ENCODE results near the gene PARPBP.
"Not testable (repeated sequence)": the region's sequence is repeated elsewhere in the genome, so short reads cannot be mapped to it uniquely, and the experiment has no call there.

Gene PARPBP

DNA sequence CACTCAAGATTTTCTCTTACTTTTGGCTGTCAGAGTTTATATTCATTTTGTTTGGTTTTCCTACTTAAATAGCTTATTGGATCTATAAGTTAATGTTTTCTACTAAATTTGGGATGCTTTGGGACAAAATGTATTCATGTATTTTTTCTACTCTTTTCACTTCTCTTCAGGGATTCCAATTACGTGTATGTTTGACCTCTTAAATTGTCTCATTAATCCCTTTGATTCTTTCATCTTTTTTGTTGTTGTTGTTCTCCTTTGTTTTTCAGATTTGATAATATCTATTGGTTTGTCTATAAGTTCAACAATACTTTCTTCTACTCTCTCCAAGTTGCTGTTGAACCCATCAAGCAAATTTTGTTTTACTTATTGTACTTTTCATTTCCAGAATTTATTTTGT lies 43.4 kb downstream of the PARPBP start:
- no peak for DNase-seq

DNA sequence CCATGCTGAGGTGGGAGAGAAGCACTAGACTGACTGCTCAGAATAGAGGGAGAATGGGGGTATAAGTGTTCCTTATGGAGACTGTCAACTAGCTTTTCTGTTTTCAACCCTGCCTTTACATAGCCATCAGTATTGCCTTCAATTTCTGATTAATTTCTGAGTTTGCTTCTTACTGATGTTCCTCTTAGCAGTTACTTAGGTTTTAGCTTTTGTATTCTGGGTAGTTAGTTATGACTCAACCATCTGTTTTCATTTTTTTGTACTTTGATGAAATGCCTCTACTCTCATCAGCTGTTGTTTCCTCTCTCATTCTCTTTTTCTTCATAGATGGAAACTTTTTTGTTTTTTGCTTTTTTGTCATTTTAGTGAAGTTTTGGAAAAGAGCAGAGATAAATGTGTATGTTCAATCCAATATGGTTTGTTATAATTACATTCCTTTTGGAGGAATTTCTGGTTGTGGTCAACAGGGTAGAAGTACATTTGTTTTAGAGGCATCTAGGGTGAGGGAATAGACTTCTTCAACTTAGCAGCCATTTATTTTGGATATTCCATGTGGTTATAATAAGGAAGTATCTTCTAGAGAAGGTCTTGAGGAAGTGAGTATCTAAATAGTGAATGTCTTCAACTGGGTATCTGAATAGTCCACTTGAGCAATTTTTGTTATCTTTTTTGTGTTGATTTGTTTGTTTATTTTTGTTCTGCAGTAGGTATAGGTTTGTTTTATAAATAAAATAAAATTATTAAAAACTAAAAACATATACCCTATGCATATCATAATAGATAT lies 48.0 kb downstream of the PARPBP start:
- DNase-seq = peak; percentile 50

DNA sequence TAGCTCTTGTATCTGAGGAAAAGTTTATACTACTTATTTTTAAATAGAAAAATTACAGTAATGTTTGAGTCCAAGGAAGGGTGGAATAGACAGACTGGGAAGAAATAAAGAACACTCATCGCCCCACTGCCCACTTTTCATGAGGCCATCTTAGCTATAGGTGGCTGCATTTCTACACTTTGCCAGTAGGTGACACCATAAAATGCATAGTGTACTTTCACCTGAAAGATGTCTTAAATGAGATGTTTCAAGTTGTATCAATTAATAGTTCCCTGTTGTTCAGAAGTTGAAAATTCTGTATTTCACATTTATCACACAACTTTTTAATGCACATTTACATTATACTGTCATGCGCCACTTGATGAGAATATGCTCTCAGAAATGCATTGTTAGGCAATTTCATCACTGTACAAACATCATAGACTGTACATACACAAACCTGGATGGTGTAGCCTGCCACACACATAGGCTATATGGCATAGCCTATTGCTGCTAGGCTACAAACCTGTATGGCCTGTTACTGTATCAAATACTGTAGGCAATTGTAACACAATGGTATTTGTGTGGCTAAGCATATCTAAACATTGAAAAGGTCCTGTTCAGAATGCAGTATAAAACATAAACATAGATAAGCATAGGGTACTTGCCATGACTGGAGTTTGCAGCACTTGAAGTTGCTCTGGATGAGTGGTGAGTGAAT lies 50.1 kb downstream of the PARPBP start:
- DNase-seq = peak; percentile 42

DNA sequence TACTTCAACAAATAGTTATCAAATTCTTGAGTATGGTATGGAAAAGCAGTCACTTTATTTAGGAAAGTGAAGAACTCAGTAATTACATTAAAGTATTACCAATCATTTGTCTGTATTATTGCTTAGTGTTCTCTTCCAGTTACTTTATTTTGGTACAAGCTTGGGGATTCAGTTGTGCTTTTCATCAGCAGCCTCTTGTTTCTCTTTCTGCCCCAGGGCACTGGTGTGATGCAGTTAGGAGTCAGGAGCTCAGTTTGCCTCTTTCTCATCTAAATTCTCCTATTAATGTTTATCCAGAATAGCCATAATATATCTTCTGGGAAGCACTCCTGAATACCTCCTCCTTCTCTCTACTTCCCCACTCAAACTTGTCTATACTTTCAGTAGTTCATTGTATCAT lies 52.0 kb downstream of the PARPBP start:
- DNase-seq = no peak

DNA sequence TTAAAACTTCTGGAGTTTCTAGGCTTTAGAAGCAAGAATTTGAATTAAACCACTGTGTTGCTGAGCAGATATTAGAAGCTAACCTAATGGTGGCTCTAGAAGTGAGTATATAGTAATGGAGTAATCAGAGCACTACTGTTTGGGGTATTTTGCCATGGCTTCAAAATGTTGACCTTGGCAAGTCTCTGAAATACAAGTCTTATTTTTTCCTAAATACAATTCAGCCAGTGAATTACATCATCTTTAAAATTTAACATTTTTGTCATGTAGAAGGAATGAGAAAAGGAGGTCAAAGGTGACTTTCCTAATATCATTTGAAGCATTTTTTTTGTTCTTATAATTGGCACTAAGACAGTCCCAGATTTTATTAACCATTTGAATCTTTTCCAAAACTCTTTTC lies 52.5 kb downstream of the PARPBP start:
- DNase-seq = no peak

DNA sequence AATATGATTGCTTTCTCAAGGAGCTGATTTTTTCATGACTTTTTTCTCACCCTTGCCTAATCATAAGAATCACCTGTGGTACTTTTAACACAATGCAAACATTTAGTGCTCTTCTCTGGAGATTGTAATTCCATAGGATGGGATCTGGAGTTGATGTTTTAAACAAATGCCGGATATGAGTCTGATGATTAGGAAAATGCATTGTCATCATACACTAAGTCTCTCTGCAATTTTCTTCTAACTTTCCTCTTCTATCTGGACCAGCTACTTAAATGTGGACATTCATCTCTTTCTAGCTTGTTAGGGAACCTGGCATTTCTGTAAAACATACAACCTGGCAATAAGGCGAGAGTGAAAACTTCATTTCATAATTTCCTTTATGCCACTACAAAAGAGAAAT lies 54.1 kb downstream of the PARPBP start:
- no peak for DNase-seq

DNA sequence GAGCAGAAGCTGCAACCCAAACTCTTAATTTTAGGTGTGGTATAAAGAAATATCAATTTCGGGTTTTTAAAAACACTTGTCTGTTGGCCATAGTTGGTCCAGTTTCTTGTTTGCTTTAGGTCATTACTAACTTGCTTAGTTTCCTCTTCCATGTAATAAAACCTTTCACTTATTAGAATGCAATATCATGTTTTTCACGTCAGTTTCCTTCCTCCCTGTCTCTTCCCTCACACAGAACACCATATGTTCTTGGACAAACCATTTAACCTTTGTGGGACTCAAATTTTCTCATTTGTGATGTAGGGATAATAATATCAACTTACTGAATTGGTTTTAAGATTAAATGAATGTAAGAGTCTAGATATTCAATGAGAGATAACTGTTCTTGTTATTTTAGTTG lies 54.8 kb downstream of the PARPBP start:
- no peak for DNase-seq

DNA sequence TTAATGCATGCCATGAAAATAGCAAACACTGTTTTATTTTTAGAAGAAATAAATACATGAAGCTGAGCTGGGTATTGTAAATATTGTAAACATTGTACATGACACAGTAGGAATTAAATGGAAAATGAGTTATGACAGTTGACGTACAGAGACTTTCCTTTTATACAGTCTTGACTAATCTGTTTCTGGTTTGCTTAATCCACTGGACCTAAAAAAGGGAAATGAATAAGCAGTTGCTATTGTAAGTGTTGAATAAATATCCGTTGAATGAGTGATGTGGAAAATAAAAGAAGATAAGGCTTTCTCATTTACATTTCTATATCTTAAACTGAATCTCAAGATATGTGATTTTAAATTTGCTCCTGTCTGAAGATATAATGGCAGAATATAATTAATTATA lies 62.7 kb downstream of the PARPBP start:
- DNase-seq = peak; percentile 10

DNA sequence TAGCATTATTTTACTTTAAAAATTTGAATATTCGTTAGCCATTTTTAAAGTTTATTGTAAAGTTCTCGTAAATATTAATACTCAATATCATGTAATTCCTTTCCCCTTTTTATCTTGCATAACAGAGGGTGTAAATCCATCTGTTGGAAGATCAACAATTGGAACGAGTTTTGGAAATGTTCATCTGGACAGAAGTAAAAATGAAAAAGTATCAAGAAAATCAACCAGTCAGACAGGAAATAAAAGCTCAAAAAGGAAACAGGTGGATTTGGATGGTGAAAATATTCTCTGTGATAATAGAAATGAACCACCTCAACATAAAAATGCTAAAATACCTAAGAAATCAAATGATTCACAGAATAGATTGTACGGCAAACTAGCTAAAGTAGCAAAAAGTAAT lies 75.8 kb downstream of the PARPBP start:
- DNase-seq = no peak

DNA sequence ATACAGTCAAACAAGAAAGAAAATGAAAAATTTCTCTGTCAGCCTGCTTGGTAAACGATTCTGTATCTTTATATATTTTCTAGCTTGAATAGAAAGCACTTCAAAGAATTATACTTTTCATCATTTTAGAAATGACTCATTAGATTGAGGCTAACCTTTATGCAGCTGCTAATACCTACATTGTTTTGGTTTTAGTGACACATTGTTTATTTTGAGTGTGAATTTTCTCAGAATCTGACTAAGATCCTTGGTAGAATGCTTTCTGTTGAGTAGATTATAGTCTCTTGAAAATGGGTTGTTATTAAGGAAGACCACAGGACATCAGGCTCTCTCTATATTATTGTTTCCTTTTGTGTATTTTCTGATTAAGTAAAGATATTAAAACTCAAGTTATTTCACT lies 77.8 kb downstream of the PARPBP start, which contains the start of gene PMCH:
Gene PMCH (minus strand): TSS at position 45 of the 400 bp plus-strand sequence. CDS start 63 bp downstream, outside the sequence.
- DNase-seq = peak; percentile 69

DNA sequence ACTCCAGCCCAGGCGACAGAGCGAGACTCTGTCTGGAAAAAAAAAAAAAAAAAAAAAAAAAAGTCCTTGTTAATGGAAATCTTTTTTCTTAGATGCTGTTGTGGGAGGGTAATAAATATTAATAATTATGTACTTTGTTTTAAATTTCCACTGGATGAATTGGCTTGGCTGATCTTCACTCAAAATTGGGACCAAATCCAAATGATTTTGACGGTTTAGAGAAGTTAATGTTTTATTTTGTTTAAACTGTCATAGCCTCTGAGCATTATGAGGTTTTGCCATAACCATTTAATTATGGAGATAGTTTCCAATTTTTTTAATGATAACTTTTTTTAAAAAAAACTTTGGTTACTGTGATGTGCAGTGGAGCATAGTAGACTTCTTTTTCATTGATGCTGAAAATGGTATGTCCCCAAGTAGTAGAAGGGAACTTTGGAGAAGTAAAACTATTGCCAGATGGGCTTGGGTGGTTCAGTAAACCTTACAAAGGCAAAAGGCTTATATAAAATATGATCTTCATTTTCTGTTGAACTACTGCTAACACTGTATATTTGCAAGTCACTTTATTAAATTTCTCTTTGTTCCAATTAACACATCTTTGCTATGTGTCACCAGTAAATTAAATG lies 81.6 kb downstream of the PARPBP start:
- no peak for DNase-seq

DNA sequence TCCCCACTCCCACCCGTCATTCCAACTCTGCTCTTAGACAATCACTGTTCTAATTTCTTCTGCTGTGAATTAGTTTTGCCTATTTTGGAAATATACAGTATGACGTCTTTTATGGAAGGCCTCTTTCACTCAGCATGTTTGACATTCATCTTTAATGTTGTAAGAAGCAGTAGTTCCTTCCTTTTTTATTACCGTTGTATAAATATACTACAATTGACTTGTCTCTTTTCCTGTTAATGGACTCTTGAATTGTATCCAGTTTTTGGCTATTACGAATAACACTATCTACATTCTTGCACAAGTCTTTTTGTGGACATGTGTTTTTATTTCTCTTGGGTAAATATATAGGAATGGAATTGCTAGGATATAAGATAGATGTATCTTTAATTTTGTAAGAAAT lies 82.6 kb downstream of the PARPBP start:
- no peak for DNase-seq

DNA sequence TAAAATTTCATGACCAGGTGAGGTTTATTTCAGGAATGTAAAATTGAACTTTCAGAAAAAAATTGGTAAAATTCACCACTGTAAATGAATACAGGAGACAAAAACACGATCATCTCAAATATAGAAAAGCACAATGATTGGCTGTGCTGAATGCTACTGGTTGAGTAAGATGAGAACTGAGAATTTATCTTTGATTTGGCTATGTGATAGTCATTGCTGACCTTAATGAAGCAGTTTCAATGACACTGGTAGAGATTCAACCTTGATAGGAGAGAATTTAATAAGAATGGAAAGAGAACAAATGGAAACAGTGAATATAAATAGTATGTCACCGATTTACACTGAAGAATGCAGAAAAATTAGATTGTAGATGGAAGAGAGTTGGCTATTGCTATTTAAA lies 84.0 kb downstream of the PARPBP start:
- peak; percentile 6 for DNase-seq

DNA sequence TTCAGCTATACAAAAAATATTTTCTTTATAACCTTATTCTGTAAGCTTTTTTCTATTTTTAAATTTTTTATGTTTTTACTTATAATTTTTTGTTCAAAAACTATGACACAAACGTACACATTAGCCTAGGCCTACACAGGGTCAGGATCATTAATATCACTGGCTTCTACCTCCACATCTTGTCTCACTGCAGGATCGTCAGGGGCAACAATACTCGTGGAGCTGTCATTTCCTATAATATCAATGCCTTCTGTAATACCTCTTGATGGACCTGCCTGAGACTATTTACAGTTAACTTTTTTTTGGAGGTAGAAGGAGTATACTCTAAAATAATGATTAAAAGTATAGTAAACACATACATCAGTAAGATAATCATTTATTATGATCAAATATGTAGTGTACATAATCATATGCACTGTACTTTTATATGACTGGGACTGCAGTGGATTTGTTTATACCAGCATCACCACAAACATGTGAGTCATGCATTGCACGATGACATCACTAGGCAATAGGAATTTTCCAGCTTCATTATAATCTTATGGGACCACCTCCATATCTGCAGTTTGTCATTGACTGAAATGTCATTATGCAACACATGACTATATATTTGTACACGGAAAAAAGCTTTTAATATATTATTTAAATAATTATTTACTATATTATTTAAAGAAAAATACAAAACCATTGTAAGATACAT lies 96.2 kb downstream of the PARPBP start:
- no peak for DNase-seq

DNA sequence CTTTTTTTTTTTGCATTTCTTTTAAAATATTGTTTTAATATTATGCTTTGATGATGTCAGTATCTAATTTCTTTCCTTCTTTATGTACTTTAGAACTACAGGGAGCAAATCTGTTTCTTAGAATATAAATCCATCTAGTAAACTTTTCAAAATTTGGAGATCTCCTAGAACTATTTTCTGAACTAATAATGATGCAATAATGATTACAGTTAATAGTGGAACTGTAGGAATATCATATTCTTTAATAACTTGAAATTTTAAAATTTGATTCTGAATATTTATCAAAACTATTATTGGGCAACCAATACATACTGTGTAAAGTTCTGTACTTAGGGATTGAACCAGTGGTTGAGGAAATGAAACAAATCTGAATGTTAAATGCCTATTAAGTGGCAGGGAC lies 100.8 kb downstream of the PARPBP start:
- DNase-seq = no peak

DNA sequence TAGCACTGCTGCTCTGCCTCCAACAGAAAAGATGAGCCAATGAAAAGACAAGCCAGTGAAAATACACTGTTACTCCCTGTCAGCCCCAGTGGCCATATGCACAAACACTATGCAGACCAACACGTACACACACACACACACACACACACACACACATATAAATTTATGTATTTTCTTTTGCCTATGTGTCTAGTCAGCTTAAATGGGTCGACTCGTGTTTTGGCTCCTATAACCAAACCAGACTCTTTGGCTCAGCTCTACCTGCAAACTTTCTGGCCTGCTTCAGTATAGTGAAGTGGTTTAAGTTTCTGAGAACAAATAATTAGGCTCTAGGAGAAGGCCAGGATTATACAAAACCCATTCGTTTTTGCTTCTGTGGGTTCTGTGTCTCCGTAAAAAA lies 108.0 kb downstream of the PARPBP start:
- no peak for DNase-seq

DNA sequence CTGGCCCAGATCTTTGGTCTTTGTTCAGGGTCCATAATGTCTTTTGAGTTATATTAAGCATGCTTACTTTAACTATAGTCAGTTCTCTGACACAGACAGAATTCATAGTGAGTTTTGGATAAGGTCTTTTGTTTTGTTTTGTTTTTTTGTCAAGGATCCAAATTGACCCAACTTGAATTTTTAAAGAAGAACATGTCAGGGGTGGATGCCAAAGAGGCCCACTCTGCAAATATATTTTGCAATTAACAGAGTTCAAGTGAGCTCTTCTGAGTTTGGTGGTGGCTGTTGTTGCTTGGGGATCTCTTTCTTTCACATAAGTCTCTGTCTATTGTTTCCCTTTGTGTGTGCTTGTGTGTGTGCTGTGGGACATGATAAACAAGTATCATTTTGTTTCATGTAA lies 112.1 kb downstream of the PARPBP start:
- DNase-seq = no peak

DNA sequence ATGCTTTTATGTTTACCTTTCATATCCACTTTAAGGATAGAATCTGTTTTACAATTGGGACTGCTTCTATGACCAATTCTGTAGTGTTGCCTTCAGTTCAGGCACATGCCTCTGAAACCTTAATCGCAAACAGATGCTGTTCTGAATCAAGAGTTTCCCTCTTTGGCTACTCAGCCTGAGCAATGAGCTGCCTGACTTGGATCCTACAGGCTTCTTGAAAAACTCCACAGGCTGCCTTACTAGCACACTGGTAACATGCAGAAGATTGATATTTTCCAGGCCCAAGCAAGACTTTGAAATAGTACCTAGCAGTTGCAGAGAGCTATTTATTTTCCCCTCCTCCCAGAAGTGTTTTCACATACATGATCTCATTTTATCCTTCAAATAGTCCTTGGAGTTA lies 112.5 kb downstream of the PARPBP start:
- DNase-seq = no peak

DNA sequence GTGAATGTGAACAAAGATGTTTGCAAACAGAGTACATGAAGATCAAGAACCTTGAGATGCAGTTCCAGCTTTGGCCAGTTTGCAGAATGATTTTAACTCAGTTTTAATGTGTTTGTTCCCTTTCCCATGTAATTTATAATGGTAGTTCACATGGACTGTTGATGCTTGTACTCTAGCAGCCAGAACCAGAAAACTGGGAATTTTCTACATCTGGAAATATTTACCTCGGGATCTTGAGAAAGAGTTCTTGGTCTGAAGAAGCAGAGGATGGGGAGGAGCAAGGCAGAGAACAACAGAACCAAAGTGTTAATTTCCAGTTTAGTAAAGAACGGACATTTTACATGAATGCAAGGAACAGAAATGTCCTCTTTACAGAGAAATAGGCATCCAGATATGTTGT lies 114.6 kb downstream of the PARPBP start:
- no peak for DNase-seq

DNA sequence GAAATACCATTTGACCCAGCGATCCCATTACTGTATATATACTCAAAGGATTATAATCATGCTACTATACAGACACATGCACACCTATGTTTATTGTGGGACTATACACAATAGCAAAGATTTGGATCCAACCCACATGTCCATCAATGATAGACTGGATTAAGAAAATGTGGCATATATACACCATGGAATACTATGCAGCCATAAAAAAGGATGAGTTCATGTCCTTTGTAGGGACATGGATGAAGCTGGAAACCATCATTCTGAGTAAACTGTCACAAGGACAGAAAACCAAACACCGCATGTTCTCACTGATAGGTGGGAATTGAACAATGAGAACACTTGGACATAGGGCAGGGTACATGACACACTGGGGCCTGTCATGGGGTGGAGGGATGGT lies 120.9 kb downstream of the PARPBP start:
- DNase-seq = not testable (repeated sequence)
